ENCODE measurements around the gene HOXB2.

Gene HOXB2

DNA sequence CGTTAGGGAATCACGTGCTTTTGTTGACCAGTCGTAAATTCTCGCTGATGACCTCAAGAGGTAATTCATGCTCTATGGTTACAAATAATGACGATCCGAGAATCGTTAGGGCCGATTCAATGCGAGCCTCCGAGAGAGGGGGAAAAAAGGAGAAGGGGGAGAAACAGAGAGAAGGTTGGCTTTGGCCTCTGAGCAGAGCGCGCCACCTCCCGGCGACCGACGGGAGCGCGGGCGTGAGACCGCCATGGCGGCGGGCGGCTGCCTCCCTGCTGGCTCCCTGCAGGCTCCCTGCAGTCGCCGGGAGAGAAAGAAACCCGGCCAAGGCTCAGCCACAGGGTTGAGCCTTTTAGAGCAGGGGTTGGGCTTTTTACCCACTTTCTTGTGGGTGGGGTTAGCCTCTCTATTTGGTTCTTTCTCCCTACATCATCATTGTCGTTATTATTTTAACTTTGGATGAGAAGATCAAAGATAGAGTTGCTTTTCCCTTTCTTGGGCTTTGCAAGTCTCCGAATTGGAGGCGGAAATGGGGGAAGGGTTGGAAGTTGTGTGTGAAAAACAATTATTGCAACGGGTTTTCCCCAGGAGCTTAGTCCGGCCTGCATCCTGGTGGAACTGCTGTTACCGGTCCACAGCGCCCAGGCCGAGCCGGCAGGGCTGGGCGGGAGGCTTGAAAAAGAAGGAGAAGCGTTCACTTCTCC lies 49.1 kb upstream of the HOXB2 start (continued):
- no peak for TF ChIP-seq ZNF701 (tag by site-specific recombination; IDR thresholded peaks at IDR 0.05)
- TF ChIP-seq FEZF1 (tag by site-specific recombination; IDR thresholded peaks at IDR 0.05), result peak; percentile 3; the same call in 1 of the 2 replicates
- no peak for TF ChIP-seq ZNF558 (tag by site-specific recombination; IDR thresholded peaks at IDR 0.05)
- no peak for TF ChIP-seq SP2 (tag by site-specific recombination; IDR thresholded peaks at IDR 0.05)
- TF ChIP-seq KLF10 (tag by site-specific recombination; IDR thresholded peaks at IDR 0.05), result peak; percentile 23; the same call in 1 of the 2 replicates
- TF ChIP-seq WT1 (tag by site-specific recombination; IDR thresholded peaks at IDR 0.05), result peak; percentile 50
- TF ChIP-seq ZNF473 (tag by site-specific recombination; IDR thresholded peaks at IDR 0.05), result no peak
- TF ChIP-seq ZNF2 (tag by site-specific recombination; IDR thresholded peaks at IDR 0.05), result peak; percentile 50
- TF ChIP-seq, protein P1, sequence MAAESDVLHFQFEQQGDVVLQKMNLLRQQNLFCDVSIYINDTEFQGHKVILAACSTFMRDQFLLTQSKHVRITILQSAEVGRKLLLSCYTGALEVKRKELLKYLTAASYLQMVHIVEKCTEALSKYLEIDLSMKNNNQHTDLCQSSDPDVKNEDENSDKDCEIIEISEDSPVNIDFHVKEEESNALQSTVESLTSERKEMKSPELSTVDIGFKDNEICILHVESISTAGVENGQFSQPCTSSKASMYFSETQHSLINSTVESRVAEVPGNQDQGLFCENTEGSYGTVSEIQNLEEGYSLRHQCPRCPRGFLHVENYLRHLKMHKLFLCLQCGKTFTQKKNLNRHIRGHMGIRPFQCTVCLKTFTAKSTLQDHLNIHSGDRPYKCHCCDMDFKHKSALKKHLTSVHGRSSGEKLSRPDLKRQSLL (tag by site-specific recombination; IDR thresholded peaks at IDR 0.05), result peak; percentile 79
- TF ChIP-seq, protein P2, sequence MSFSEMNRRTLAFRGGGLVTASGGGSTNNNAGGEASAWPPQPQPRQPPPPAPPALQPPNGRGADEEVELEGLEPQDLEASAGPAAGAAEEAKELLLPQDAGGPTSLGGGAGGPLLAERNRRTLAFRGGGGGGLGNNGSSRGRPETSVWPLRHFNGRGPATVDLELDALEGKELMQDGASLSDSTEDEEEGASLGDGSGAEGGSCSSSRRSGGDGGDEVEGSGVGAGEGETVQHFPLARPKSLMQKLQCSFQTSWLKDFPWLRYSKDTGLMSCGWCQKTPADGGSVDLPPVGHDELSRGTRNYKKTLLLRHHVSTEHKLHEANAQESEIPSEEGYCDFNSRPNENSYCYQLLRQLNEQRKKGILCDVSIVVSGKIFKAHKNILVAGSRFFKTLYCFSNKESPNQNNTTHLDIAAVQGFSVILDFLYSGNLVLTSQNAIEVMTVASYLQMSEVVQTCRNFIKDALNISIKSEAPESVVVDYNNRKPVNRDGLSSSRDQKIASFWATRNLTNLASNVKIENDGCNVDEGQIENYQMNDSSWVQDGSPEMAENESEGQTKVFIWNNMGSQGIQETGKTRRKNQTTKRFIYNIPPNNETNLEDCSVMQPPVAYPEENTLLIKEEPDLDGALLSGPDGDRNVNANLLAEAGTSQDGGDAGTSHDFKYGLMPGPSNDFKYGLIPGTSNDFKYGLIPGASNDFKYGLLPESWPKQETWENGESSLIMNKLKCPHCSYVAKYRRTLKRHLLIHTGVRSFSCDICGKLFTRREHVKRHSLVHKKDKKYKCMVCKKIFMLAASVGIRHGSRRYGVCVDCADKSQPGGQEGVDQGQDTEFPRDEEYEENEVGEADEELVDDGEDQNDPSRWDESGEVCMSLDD (tag by site-specific recombination; IDR thresholded peaks at IDR 0.05), result 0 out of 2 replicates have a peak, but pooled peaks have one; percentile 34
- TF ChIP-seq ZNF10 (tag by site-specific recombination; IDR thresholded peaks at IDR 0.05), result peak; percentile 30; the same call in 1 of the 2 replicates
- peak; percentile 93 for TF ChIP-seq GLIS2 (tag by site-specific recombination; IDR thresholded peaks at IDR 0.05)
- peak; percentile 87 for TF ChIP-seq TRIM28 (IDR thresholded peaks at IDR 0.05; ENCODE audit: borderline replicate concordance, low read length)
- peak; percentile 59; the same call in 1 of the 2 replicates for TF ChIP-seq ZNF184 (tag by site-specific recombination; IDR thresholded peaks at IDR 0.05)
- TF ChIP-seq ZIC2 (tag by site-specific recombination; IDR thresholded peaks at IDR 0.05), result peak; percentile 94
- TF ChIP-seq, protein P3, sequence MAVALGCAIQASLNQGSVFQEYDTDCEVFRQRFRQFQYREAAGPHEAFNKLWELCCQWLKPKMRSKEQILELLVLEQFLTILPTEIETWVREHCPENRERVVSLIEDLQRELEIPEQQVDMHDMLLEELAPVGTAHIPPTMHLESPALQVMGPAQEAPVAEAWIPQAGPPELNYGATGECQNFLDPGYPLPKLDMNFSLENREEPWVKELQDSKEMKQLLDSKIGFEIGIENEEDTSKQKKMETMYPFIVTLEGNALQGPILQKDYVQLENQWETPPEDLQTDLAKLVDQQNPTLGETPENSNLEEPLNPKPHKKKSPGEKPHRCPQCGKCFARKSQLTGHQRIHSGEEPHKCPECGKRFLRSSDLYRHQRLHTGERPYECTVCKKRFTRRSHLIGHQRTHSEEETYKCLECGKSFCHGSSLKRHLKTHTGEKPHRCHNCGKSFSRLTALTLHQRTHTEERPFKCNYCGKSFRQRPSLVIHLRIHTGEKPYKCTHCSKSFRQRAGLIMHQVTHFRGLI (tag by site-specific recombination; IDR thresholded peaks at IDR 0.05), result peak; percentile 98
- no peak for TF ChIP-seq ZNF214 (tag by site-specific recombination; IDR thresholded peaks at IDR 0.05; ENCODE audit: borderline replicate concordance)
- TF ChIP-seq ZNF521 (tag by site-specific recombination; IDR thresholded peaks at IDR 0.05), result no peak
- no peak for TF ChIP-seq ZNF549 (tag by site-specific recombination; IDR thresholded peaks at IDR 0.05)
- peak; percentile 37 for TF ChIP-seq ZNF501 (tag by site-specific recombination; IDR thresholded peaks at IDR 0.05)
- peak; percentile 92 for TF ChIP-seq IKZF3 (tag by site-specific recombination; IDR thresholded peaks at IDR 0.05)
- TF ChIP-seq ZNF830 (tag by site-specific recombination; IDR thresholded peaks at IDR 0.05; ENCODE audit: low read depth), result no peak
- peak; percentile 66 for TF ChIP-seq KLF8 (tag by site-specific recombination; IDR thresholded peaks at IDR 0.05)
- TF ChIP-seq, protein P4, sequence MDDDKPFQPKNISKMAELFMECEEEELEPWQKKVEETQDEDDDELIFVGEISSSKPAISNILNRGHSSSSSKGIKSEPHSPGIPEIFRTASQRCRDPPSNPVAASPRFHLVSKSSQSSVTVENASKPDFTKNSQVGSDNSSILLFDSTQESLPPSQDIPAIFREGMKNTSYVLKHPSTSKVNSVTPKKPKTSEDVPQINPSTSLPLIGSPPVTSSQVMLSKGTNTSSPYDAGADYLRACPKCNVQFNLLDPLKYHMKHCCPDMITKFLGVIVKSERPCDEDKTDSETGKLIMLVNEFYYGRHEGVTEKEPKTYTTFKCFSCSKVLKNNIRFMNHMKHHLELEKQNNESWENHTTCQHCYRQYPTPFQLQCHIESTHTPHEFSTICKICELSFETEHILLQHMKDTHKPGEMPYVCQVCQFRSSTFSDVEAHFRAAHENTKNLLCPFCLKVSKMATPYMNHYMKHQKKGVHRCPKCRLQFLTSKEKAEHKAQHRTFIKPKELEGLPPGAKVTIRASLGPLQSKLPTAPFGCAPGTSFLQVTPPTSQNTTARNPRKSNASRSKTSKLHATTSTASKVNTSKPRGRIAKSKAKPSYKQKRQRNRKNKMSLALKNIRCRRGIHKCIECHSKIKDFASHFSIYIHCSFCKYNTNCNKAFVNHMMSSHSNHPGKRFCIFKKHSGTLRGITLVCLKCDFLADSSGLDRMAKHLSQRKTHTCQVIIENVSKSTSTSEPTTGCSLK (tag by site-specific recombination; IDR thresholded peaks at IDR 0.05), result no peak
- peak; percentile 83 for TF ChIP-seq SP7 (tag by site-specific recombination; IDR thresholded peaks at IDR 0.05)
- TF ChIP-seq ZNF391 (tag by site-specific recombination; IDR thresholded peaks at IDR 0.05; ENCODE audit: borderline replicate concordance, low read depth), result peak; percentile 82; the same call in 1 of the 2 replicates
- no peak for TF ChIP-seq ZNF266 (tag by site-specific recombination; IDR thresholded peaks at IDR 0.05; ENCODE audit: low read depth)
- peak; percentile 90 for TF ChIP-seq YY1 (tag by site-specific recombination; IDR thresholded peaks at IDR 0.05)
- peak; percentile 97 for TF ChIP-seq ZNF561 (tag by site-specific recombination; IDR thresholded peaks at IDR 0.05; ENCODE audit: borderline replicate concordance)
- peak; percentile 66; the same call in 1 of the 2 replicates for TF ChIP-seq ZNF76 (tag by site-specific recombination; IDR thresholded peaks at IDR 0.05; ENCODE audit: borderline replicate concordance, low read depth)
